H1 (cell line): Measurements from ENCODE around the gene RYR3. TPM values are rescaled to one million over a fixed set of nuclear protein-coding genes. Genes with fewer than 3 reads are reported as not detected.

ENCODE experiments used
- CTCF ChIA-PET: fragments of 300-600 bp; sonication (Branson Sonifier 250); formaldehyde crosslinking; loops from one replicate; lab custom pipeline; 2021; ENCODE audit not compliant: partially characterized antibody; lab: Charles Lee
- POLR2A ChIA-PET: fragments of 300-600 bp; sonication (Branson Sonifier 250); formaldehyde crosslinking; loops from one replicate; lab custom pipeline; 2021; ENCODE audit warnings: inconsistent platforms; ENCODE audit not compliant: partially characterized antibody; lab: Charles Lee
- DNase-seq, 2 experiments: peaks; one replicate each; pipeline versions ENCODE4 v3.0.0 to v3.0.0-alpha.2; 2010 to 2022; ENCODE audit warnings: low spot score in 2 of 2, low read depth in 1 of 2, mixed read lengths in 1 of 2
- FAIRE-seq: peaks from 2 replicates; lab custom pipeline; 2011; peaks lifted over from hg19 to GRCh38; lab: Jason Lieb, UNC
- H2AFZ ChIP-seq: 2 replicates; pipeline ENCODE4 v1.8.1; 2012; ENCODE audit warnings: low read length, inconsistent platforms
- H2AK5ac ChIP-seq: 2 replicates; pipeline ENCODE4 v1.6.1; 2013; ENCODE audit warnings: low read depth, low read length
- H2BK120ac ChIP-seq: replicated peaks from 2 replicates; pipeline ENCODE3; 2013; ENCODE audit warnings: low read depth, low read length, inconsistent platforms
- H2BK12ac ChIP-seq: 2 replicates; pipeline ENCODE4 v1.6.1; 2013; ENCODE audit warnings: low read depth, low read length
- H2BK15ac ChIP-seq: 2 replicates; pipeline ENCODE4 v1.6.1; 2013; ENCODE audit warnings: low read length
- H2BK20ac ChIP-seq: 2 replicates; pipeline ENCODE4 v1.6.1; 2013; ENCODE audit warnings: low read length
- H2BK5ac ChIP-seq: 2 replicates; pipeline ENCODE4 v1.6.1; 2013; ENCODE audit warnings: low read depth, low read length
- H3K14ac ChIP-seq: 2 replicates; pipeline ENCODE4 v1.6.1; 2013; ENCODE audit warnings: inconsistent platforms; ENCODE audit not compliant: insufficient read length
- H3K18ac ChIP-seq: 2 replicates; pipeline ENCODE4 v1.6.1; 2013; ENCODE audit warnings: low read length; ENCODE audit errors: extremely low read depth
- H3K23ac ChIP-seq: 2 replicates; pipeline ENCODE4 v1.6.1; 2013; ENCODE audit warnings: inconsistent platforms; ENCODE audit not compliant: insufficient read length
- H3K23me2 ChIP-seq: 2 replicates; pipeline ENCODE4 v1.6.1; 2013; ENCODE audit warnings: low read depth, low read length
- H3K27ac ChIP-seq: 2 replicates; pipeline ENCODE4 v1.6.1; 2011; ENCODE audit warnings: low read depth, low read length, inconsistent platforms
- H3K27me3 ChIP-seq, 4 experiments: replicated peaks in 1 of 4; 1 replicate in 1 of 4; 2 replicates in 3 of 4; pipeline versions ENCODE4 v1.6.1 to v1.8.1; 2011 to 2013; ENCODE audit warnings: low read length in 3 of 4, mild to moderate bottlenecking in 3 of 4, inconsistent platforms in 2 of 4, mixed read lengths in 2 of 4, moderate library complexity in 1 of 4; ENCODE audit not compliant: control insufficient read depth in 3 of 4, insufficient read depth in 3 of 4; ENCODE audit errors: extremely low read depth in 1 of 4
- H3K36me3 ChIP-seq, 4 experiments: 2 replicates each; pipeline versions ENCODE4 v1.6.1 to v1.8.1; 2011 to 2013; ENCODE audit warnings: mild to moderate bottlenecking in 4 of 4, low read length in 3 of 4, moderate library complexity in 2 of 4, control low read depth in 1 of 4, inconsistent platforms in 1 of 4; ENCODE audit not compliant: insufficient read depth in 4 of 4, control insufficient read depth in 2 of 4
- H3K4ac ChIP-seq: replicated peaks from 2 replicates; pipeline ENCODE3; 2013; ENCODE audit warnings: low read length, low read depth, mixed read lengths, inconsistent platforms; ENCODE audit not compliant: insufficient read length
- H3K4me1 ChIP-seq, 4 experiments: replicated peaks in 1 of 4; 1 replicate in 1 of 4; 2 replicates in 3 of 4; pipeline versions ENCODE4 v1.6.1 to v1.8.1; 2011 to 2013; ENCODE audit warnings: low read length in 3 of 4, inconsistent platforms in 2 of 4, mixed read lengths in 1 of 4; ENCODE audit not compliant: insufficient read depth in 4 of 4, control insufficient read depth in 3 of 4
- H3K4me2 ChIP-seq, 2 experiments: 2 replicates each; pipeline versions ENCODE4 v1.6.1 to v1.8.1; 2011 to 2013; ENCODE audit warnings: low read depth in 2 of 2, low read length in 2 of 2, control low read depth in 1 of 2, inconsistent platforms in 1 of 2, mild to moderate bottlenecking in 1 of 2; ENCODE audit not compliant: insufficient read depth in 1 of 2
- H3K4me3 ChIP-seq, 4 experiments: fragments of 200-600, 300-600 bp in 1 of 4; sonication (generic), shearing (Covaris generic), sonication (Bioruptor Twin) in 1 of 4; 2 replicates each; pipeline versions ENCODE4 v1.5.1 to v1.8.1; 2011 to 2016; ENCODE audit warnings: low read length in 4 of 4, low read depth in 3 of 4, control low read depth in 2 of 4, inconsistent platforms in 2 of 4, mild to moderate bottlenecking in 2 of 4, mixed read lengths in 1 of 4, moderate library complexity in 1 of 4; ENCODE audit not compliant: insufficient read depth in 2 of 4; ENCODE audit errors: extremely low read depth in 1 of 4
- H3K56ac ChIP-seq: replicated peaks from 2 replicates; pipeline ENCODE3; 2013; ENCODE audit warnings: low read depth, mild to moderate bottlenecking, mixed read lengths, low read length, inconsistent platforms; ENCODE audit not compliant: insufficient read length
- H3K79me1 ChIP-seq: 2 replicates; pipeline ENCODE4 v1.6.1; 2013; ENCODE audit warnings: low read depth, low read length, control low read depth
- H3K79me2 ChIP-seq, 2 experiments: 2 replicates each; pipeline versions ENCODE4 v1.6.1 to v1.8.1; 2012 to 2013; ENCODE audit warnings: low read length in 2 of 2, mild to moderate bottlenecking in 2 of 2, inconsistent platforms in 1 of 2; ENCODE audit not compliant: insufficient read depth in 2 of 2, control insufficient read depth in 1 of 2
- H3K9ac ChIP-seq, 4 experiments: replicated peaks in 1 of 4; 1 replicate in 1 of 4; 2 replicates in 3 of 4; pipeline versions ENCODE4 v1.6.1 to v1.8.1; 2011 to 2013; ENCODE audit warnings: low read depth in 3 of 4, low read length in 3 of 4, control low read depth in 2 of 4, mild to moderate bottlenecking in 2 of 4, moderate library complexity in 2 of 4, inconsistent platforms in 1 of 4; ENCODE audit errors: extremely low read depth in 1 of 4
- H3K9me3 ChIP-seq, 2 experiments: 2 replicates each; pipeline versions ENCODE4 v1.6.1 to v1.8.1; 2012 to 2013; ENCODE audit warnings: mild to moderate bottlenecking in 2 of 2, moderate library complexity in 2 of 2, control low read depth in 1 of 2, inconsistent platforms in 1 of 2, low read depth in 1 of 2, low read length in 1 of 2, mixed read lengths in 1 of 2; ENCODE audit not compliant: insufficient read depth in 2 of 2
- H4K20me1 ChIP-seq, 2 experiments: replicated peaks in 1 of 2; 2 replicates each; pipeline versions ENCODE3 to v1.8.1; 2011 to 2013; ENCODE audit warnings: inconsistent platforms in 2 of 2, low read length in 2 of 2, mild to moderate bottlenecking in 1 of 2; ENCODE audit not compliant: insufficient read depth in 2 of 2, control insufficient read depth in 1 of 2
- H4K5ac ChIP-seq: 2 replicates; pipeline ENCODE4 v1.6.1; 2013; ENCODE audit warnings: low read length, low read depth, mixed read lengths, inconsistent platforms; ENCODE audit not compliant: insufficient read length
- H4K8ac ChIP-seq: 2 replicates; pipeline ENCODE4 v1.8.0; 2013; ENCODE audit warnings: mild to moderate bottlenecking, moderate library complexity, low read length, inconsistent platforms; ENCODE audit not compliant: insufficient read depth; ENCODE audit errors: extremely low read depth
- H4K91ac ChIP-seq: replicated peaks from 2 replicates; pipeline ENCODE3; 2013; ENCODE audit warnings: low read length, mixed read lengths, inconsistent platforms; ENCODE audit not compliant: insufficient read length
- ATF2 ChIP-seq: IDR thresholded peaks from 2 replicates; pipeline ENCODE4 v1.6.1; 2012; ENCODE audit warnings: low read length, inconsistent platforms
- BCL11A ChIP-seq, 2 experiments: IDR thresholded peaks; one replicate each; pipeline ENCODE4 v1.6.1; 2011; ENCODE audit warnings: low read depth in 2 of 2, low read length in 2 of 2, mild to moderate bottlenecking in 2 of 2
- EGR1 ChIP-seq: IDR thresholded peaks from 2 replicates; pipeline ENCODE4 v1.6.1; 2011; ENCODE audit warnings: low read depth, low read length, borderline replicate concordance
- FOSL1 ChIP-seq: IDR thresholded peaks from 2 replicates; pipeline ENCODE4 v1.6.1; 2011; ENCODE audit warnings: mild to moderate bottlenecking, low read depth, low read length, moderate library complexity; ENCODE audit not compliant: insufficient read depth
- GABPA ChIP-seq: IDR thresholded peaks from 2 replicates; pipeline ENCODE4 v1.6.1; 2011; ENCODE audit warnings: mild to moderate bottlenecking, low read length, moderate library complexity, borderline replicate concordance; ENCODE audit not compliant: insufficient read depth
- RAD21 ChIP-seq, 2 experiments: IDR thresholded peaks in 1 of 2; conservative IDR thresholded peaks in 1 of 2; 2 replicates each; pipeline ENCODE4 v1.6.1; 2011; ENCODE audit warnings: low read depth in 2 of 2, low read length in 2 of 2, improper control_type of control experiment in 1 of 2, inconsistent platforms in 1 of 2, mild to moderate bottlenecking in 1 of 2, moderate library complexity in 1 of 2
- RFX5 ChIP-seq: IDR thresholded peaks from 2 replicates; pipeline ENCODE4 v1.6.1; 2011; ENCODE audit warnings: low read depth, low read length, improper control_type of control experiment, borderline replicate concordance
- SAP30 ChIP-seq: fragments of 300-600 bp; sonication (generic); IDR thresholded peaks from 2 replicates; pipeline ENCODE4 v1.7.1; 2012; ENCODE audit warnings: low read length, moderate library complexity, mild to moderate bottlenecking, inconsistent platforms; ENCODE audit not compliant: insufficient read depth, insufficient replicate concordance
- TAF7 ChIP-seq: optimal IDR thresholded peaks from 2 replicates; pipeline ENCODE3; 2011; ENCODE audit warnings: low read depth, mild to moderate bottlenecking, inconsistent platforms, low read length, moderate library complexity, borderline replicate concordance
- USF2 ChIP-seq: IDR thresholded peaks from 2 replicates; pipeline ENCODE4 v1.6.1; 2011; ENCODE audit warnings: low read length, improper control_type of control experiment
- WGBS, 2 experiments: shearing (Covaris generic) in 1 of 2; methylation state at CpG; one replicate each; pipeline versions ENCODE4 v1.1.6 to v1.1.7; 2013 to 2015; ENCODE audit warnings: low lambda C conversion rate in 2 of 2, mixed read lengths in 2 of 2, inconsistent platforms in 1 of 2, low coverage in 1 of 2, missing lambda C conversion rate in 1 of 2; ENCODE audit not compliant: insufficient replicate concordance in 2 of 2, insufficient coverage in 1 of 2, insufficient read length in 1 of 2; ENCODE audit errors: extremely low coverage in 1 of 2, missing lambda C conversion rate in 1 of 2; 5-methylcytosine and 5-hydroxymethylcytosine counted together
- polyA plus RNA-seq, 7 experiments: library from polyadenylated mRNA; depleted of rRNA in 3 of 7; stranded (reverse) in 5 of 7; unstranded in 2 of 7; fragments of >200 nt in 5 of 7; fragments of 200-250 nt in 2 of 7; gene quantifications; 1 replicate in 5 of 7; 2 replicates in 1 of 7; 4 replicates in 1 of 7; pipeline versions ENCODE4 v1.2.1 to v1.2.3, GENCODE V29; 2011 to 2013; ENCODE audit warnings: missing spikeins in 2 of 7, mixed read lengths in 2 of 7
- total RNA-seq: library from RNA; stranded (reverse); fragmentation: NEBNext Ultra II Directional; extraction: Animal tissue kit (Norgen Biotek cat#: 25700); gene quantifications from 2 replicates; pipeline ENCODE4 v1.2.1, GENCODE V29; 2021

Gene RYR3
- total and polyA plus RNA-seq, 2 of the 8 experiments (the other 6 are each of a cell fraction or from before 2014, with no cell fraction given), result 0.33 to 3.4 TPM

- FAIRE-seq, result no peak
- CTCF ChIA-PET, result interaction anchor here (1.4 kb wide), 2 partner anchors 23 to 384 kb away, joined by 3 to 5 read pairs; no protein-coding TSS in a partner anchor
- TF ChIP-seq RAD21 (IDR thresholded peaks at IDR 0.05 in 1 of 2, conservative IDR thresholded peaks at IDR 0.05 in 1 of 2; ENCODE audit: low read depth in 2 of 2, low read length in 2 of 2) (no peak), USF2 (no peak), SAP30 (no peak), GABPA (no peak), EGR1 (no peak), BCL11A (IDR thresholded peaks at IDR 0.05; ENCODE audit: low read depth in 2 of 2, low read length in 2 of 2) (no peak), ATF2 (no peak), RFX5 (no peak), FOSL1 (no peak), TAF7 (no peak)
Measured at GRCh38 chr15:33678176-33678575, 367.4 kb downstream of the RYR3 start.

More at GRCh38 chr15:33678176-33678575, 367.4 kb downstream of the RYR3 start:
- 0 out of 8 replicates have a peak, but pooled peaks cover 0 to 2% (median 0%) of the 10 kb centered on the region in 4 experiments for H3K36me3 ChIP-seq
- POLR2A ChIA-PET, result no interaction called here
- no peaks in the 10 kb centered on the region for H3K27me3 ChIP-seq
- H3K4ac ChIP-seq, result no peak overlapping the region
- no peak overlapping the region for H2BK12ac ChIP-seq
- no peak overlapping the region for H2BK5ac ChIP-seq
- no peak overlapping the region for H4K5ac ChIP-seq
- no peak overlapping the region for H3K9ac ChIP-seq
- no peak overlapping the region for H3K23ac ChIP-seq
- no peak overlapping the region for H3K27ac ChIP-seq
- no peak overlapping the region for H2BK15ac ChIP-seq
- 0 out of 2 replicates have a peak, but pooled peaks cover 1% of the 10 kb centered on the region for H3K23me2 ChIP-seq
- H4K20me1 ChIP-seq, result no peaks in the 10 kb centered on the region
- H3K79me2 ChIP-seq, result no peaks in the 10 kb centered on the region
- no peak overlapping the region for H2AK5ac ChIP-seq
- H3K4me1 ChIP-seq, result no peaks in the 10 kb centered on the region
- no peak overlapping the region for H4K91ac ChIP-seq
- no peak for DNase-seq
- no peak overlapping the region for H3K56ac ChIP-seq
- no peak overlapping the region for H3K18ac ChIP-seq
- no peak overlapping the region for H2BK120ac ChIP-seq
- no peak overlapping the region for H2AFZ ChIP-seq
- 83% methylated on average over 3 of the region's 3 CpGs; no CpG with 5 or more reads in 1 of the 2 experiments for WGBS, 2 experiments
- H2BK20ac ChIP-seq, result no peak overlapping the region
- no peaks in the 10 kb centered on the region for H3K79me1 ChIP-seq
- no peaks in the 10 kb centered on the region for H3K9me3 ChIP-seq
- no peak overlapping the region for H3K14ac ChIP-seq
- H3K4me3 ChIP-seq, result no peak overlapping the region
- H3K4me2 ChIP-seq, result no peak overlapping the region
- H4K8ac ChIP-seq, result no peak overlapping the region
